Gastrocnemius medialis (tissue), 4 donors: ENCODE data around the gene SSTR3. TPM values are rescaled to one million over a fixed set of nuclear protein-coding genes. Genes with fewer than 3 reads are reported as not detected.

Experiments
- ATAC-seq, 2 donors: fragments of 150-250 bp; one replicate each; pipeline ENCODE4 v1.9.1; 2016
- DNase-seq, 2 donors: peaks; one replicate each; pipeline ENCODE4 v3.0.0-alpha.2; 2019
- H3K27ac ChIP-seq, 4 donors: fragments of 200-600 bp; sonication (generic); 1 replicate in 1 of 4; 2 replicates in 3 of 4; pipeline ENCODE4 v1.5.1; 2016 to 2018; ENCODE audit warnings: mild to moderate bottlenecking in 2 of 4, moderate library complexity in 1 of 4
- H3K27me3 ChIP-seq, 3 donors: fragments of 200-600 bp; sonication (generic) in 2 of 3; 1 replicate in 1 of 3; 2 replicates in 2 of 3; pipeline versions ENCODE4 v1.5.1 to v1.6.0; 2016 to 2019; ENCODE audit warnings: mild to moderate bottlenecking in 1 of 3, moderate library complexity in 1 of 3
- H3K36me3 ChIP-seq, 2 donors: fragments of 200-600 bp; sonication (generic) in 1 of 2; one replicate each; pipeline ENCODE4 v1.5.1; 2017 to 2018
- H3K4me1 ChIP-seq, 2 donors: fragments of 200-600 bp; sonication (generic) in 1 of 2; one replicate each; pipeline ENCODE4 v1.5.1; 2016 to 2017; ENCODE audit warnings: mild to moderate bottlenecking in 2 of 2
- H3K4me3 ChIP-seq, 4 donors: fragments of 200-600 bp; sonication (generic) in 3 of 4; 1 replicate in 1 of 4; 2 replicates in 3 of 4; pipeline ENCODE4 v1.5.1; 2016 to 2019; ENCODE audit warnings: mild to moderate bottlenecking in 2 of 4
- H3K9me3 ChIP-seq, 3 donors: fragments of 200-600 bp; sonication (generic) in 2 of 3; 1 replicate in 1 of 3; 2 replicates in 2 of 3; pipeline ENCODE4 v1.5.1; 2016 to 2019
- CTCF ChIP-seq, 5 experiments: fragments of 450-650 bp in 3 of 5; fragments of 200-600 bp in 2 of 5; sonication (generic) in 2 of 5; IDR thresholded peaks in 4 of 5; conservative IDR thresholded peaks in 1 of 5; 1 replicate in 4 of 5; 2 replicates in 1 of 5; pipeline ENCODE4 v1.5.1; 2016 to 2019; ENCODE audit warnings: antibody characterized with exemption in 5 of 5, mild to moderate bottlenecking in 3 of 5, moderate library complexity in 3 of 5
- POLR2A ChIP-seq, 2 donors: fragments of 450-650 bp; IDR thresholded peaks; one replicate each; pipeline ENCODE4 v1.6.1; 2017; ENCODE audit warnings: antibody characterized with exemption in 2 of 2, mild to moderate bottlenecking in 2 of 2, moderate library complexity in 2 of 2
- in situ Hi-C, 4 donors: fragments of 200-750 bp; cut with MboI; loops; one replicate each; pipeline versions ENCODE4 v1.15.0 to v1.8.0; 2017; ENCODE audit warnings: low sequenced_read_pairs in 4 of 4
- intact Hi-C: fragments of 100-400 bp; cut with DNase I; formaldehyde crosslinking; loops from one replicate; pipeline ENCODE4 v1.15.1; 2023; ENCODE audit warnings: low total_unique reads
- total RNA-seq, 4 donors: library from RNA; depleted of rRNA; stranded (reverse); fragments of >200 nt; gene quantifications; one replicate each; pipeline versions ENCODE4 v1.1.0 to v1.2.3, GENCODE V29; 2016

The SSTR3 gene
- total RNA-seq, 4 donors from 2014 or later: not detected

- in situ Hi-C loops (no loop called here), intact Hi-C loops (no loop called here)
- TF ChIP-seq POLR2A (IDR thresholded peaks at IDR 0.05): no peak
- no peak for TF ChIP-seq CTCF (IDR thresholded peaks at IDR 0.05 in 4 of 5, conservative IDR thresholded peaks at IDR 0.05 in 1 of 5)
- H3K36me3 ChIP-seq: no peaks in the 10 kb centered on the region
- peaks cover 38 to 41% of the 10 kb centered on the region in 2 donors for H3K4me1 ChIP-seq
- DNase-seq (no peak), ATAC-seq (peak; percentile 20 to 28)
- H3K27me3 ChIP-seq: no peaks in the 10 kb centered on the region
- no peaks in the 10 kb centered on the region for H3K9me3 ChIP-seq
- H3K4me3 ChIP-seq: peak within 1 kb of the TSS; percentile 9 to 31 (median 21)
- peak within 1 kb of the TSS; percentile 71 to 82 (median 76) for H3K27ac ChIP-seq
Observed at GRCh38 chr22:37187891-37188761, 24.2 kb downstream of the SSTR3 start, which contains the start of gene C1QTNF6. C1QTNF6 (minus strand) TSS chr22:37188247; CDS start chr22:37188213, 34 bp downstream.

- intact Hi-C loops (no loop called here), in situ Hi-C loops (no loop called here)
- H3K27me3 ChIP-seq: no peaks in the 10 kb centered on the region
- H3K9me3 ChIP-seq: no peaks in the 10 kb centered on the region
- ATAC-seq (peak; percentile 20 to 45), DNase-seq (no peak)
- peaks cover 38 to 41% of the 10 kb centered on the region in 2 donors for H3K4me1 ChIP-seq
- peak overlapping the region; percentile 9 to 31 (median 21) for H3K4me3 ChIP-seq
- peak overlapping the region; percentile 71 to 82 (median 76) for H3K27ac ChIP-seq
- TF ChIP-seq POLR2A (IDR thresholded peaks at IDR 0.05) (no peak), CTCF (IDR thresholded peaks at IDR 0.05 in 4 of 5, conservative IDR thresholded peaks at IDR 0.05 in 1 of 5) (no peak)
- no peaks in the 10 kb centered on the region for H3K36me3 ChIP-seq
Observed at GRCh38 chr22:37187552-37187890, 24.8 kb downstream of the SSTR3 start.

- ATAC-seq (no peak), DNase-seq (no peak)
- intact Hi-C loops (no loop called here), in situ Hi-C loops (no loop called here)
- H3K4me1 ChIP-seq: peaks cover 38 to 41% of the 10 kb centered on the region in 2 donors
- no peaks in the 10 kb centered on the region for H3K36me3 ChIP-seq
- peak overlapping the region in 2 of 4 donors; percentile 24 to 31 for H3K4me3 ChIP-seq
- no peaks in the 10 kb centered on the region for H3K27me3 ChIP-seq
- peak overlapping the region; percentile 71 to 82 (median 76) for H3K27ac ChIP-seq
- no peaks in the 10 kb centered on the region for H3K9me3 ChIP-seq
- TF ChIP-seq CTCF (IDR thresholded peaks at IDR 0.05 in 4 of 5, conservative IDR thresholded peaks at IDR 0.05 in 1 of 5) (no peak), POLR2A (IDR thresholded peaks at IDR 0.05) (no peak)
Observed at GRCh38 chr22:37186997-37187522, 25.2 kb downstream of the SSTR3 start.

- ATAC-seq: peak; percentile 61 to 66
Observed at GRCh38 chr22:37186228-37186996, 25.9 kb downstream of the SSTR3 start.

More at GRCh38 chr22:37186228-37186996, 25.9 kb downstream of the SSTR3 start:
- no peak for DNase-seq
- intact Hi-C loops: no loop called here
- H3K9me3 ChIP-seq: no peaks in the 10 kb centered on the region
- TF ChIP-seq POLR2A (IDR thresholded peaks at IDR 0.05): no peak
- no peak for TF ChIP-seq CTCF (IDR thresholded peaks at IDR 0.05 in 4 of 5, conservative IDR thresholded peaks at IDR 0.05 in 1 of 5)
- no peak overlapping the region for H3K4me3 ChIP-seq
- in situ Hi-C loops: no loop called here
- H3K4me1 ChIP-seq: peaks cover 38 to 41% of the 10 kb centered on the region in 2 donors
- peak overlapping the region; percentile 71 to 82 (median 76) for H3K27ac ChIP-seq
- H3K36me3 ChIP-seq: no peaks in the 10 kb centered on the region
- no peaks in the 10 kb centered on the region for H3K27me3 ChIP-seq
